GM13977 (cell line): ENCODE results near the gene OR11H7.
"Not testable (repeated sequence)": the region's sequence is repeated elsewhere in the genome, so short reads cannot be mapped to it uniquely, and the experiment has no call there.

ENCODE experiments used
- DNase-seq: peaks from one replicate; pipeline ENCODE4 v3.0.0; 2012; ENCODE audit warnings: low spot score
- CTCF ChIP-seq: IDR thresholded peaks from 2 replicates; pipeline ENCODE4 v1.5.1; 2012; ENCODE audit warnings: mild to moderate bottlenecking, control low read depth; ENCODE audit not compliant: insufficient read depth; ENCODE audit errors: extremely low read depth, missing control alignments
- in situ Hi-C: fragments of 300-500 bp; cut with MboI; formaldehyde crosslinking; loops from one replicate; pipeline ENCODE4 v1.12.0; 2022; ENCODE audit warnings: low sequenced_read_pairs, low pct_unique_long_range_greater_than_20kb, mixed read lengths, inconsistent platforms; ENCODE audit not compliant: unreplicated experiment

The OR11H7 gene

GRCh38 chr14:20277409-20277808, 48.6 kb downstream of the OR11H7 start:
- no peak for DNase-seq
- TF ChIP-seq CTCF = no peak
- in situ Hi-C loops = no loop called here

- DNase-seq = no peak
- in situ Hi-C loops = no loop called here
- TF ChIP-seq CTCF = no peak
These were observed 49.6 kb downstream of the OR11H7 start for GRCh38 chr14:20278414-20278813.

- in situ Hi-C loops, DNase-seq: not testable (repeated sequence)
These were observed 51.5 kb downstream of the OR11H7 start for GRCh38 chr14:20280265-20280664.
